ENCODE results near the gene KCNH1. TPM values are rescaled to one million over a fixed set of nuclear protein-coding genes. Genes with fewer than 3 reads are reported as not detected.

The KCNH1 gene
- total and polyA plus RNA-seq, 10 of the 15 experiments (the other 5 are each of a cell fraction or from before 2014, with no cell fraction given) = 0.02 to 0.04 (median 0.04) TPM; not detected in 7

DNA sequence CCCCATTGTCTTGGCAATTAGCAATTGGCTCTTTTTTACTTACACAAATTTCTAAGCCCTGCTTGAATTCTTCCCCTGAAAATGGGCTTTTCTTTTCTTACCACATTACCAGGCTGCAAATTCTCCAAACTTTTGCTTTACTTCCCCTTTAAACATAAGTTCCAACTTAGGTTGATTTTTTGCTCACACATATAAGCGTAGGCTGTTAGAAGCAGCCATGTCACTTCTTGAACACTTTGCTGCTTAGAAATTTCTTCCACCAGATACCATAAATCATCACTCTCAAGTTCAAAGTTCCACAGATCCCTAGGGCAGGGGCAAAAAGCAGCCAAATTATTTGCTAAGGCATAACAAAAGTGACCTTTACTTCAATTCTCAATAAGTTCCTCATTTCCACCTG is 35.4 kb upstream of the KCNH1 start:
- H2AFZ ChIP-seq (ENCODE audit: control insufficient read depth, low read depth, low read length) = no peak overlapping the region
- ChIA-PET RAD21 (ENCODE audit: unreplicated experiment) (no interaction called here), CTCF (no interaction called here), SMC1A (ENCODE audit: uncharacterized antibody, unreplicated experiment) (no interaction called here), POLR2A (no interaction called here)
- no peaks in the 10 kb centered on the region for H3K79me2 ChIP-seq (ENCODE audit: control insufficient read depth, insufficient read depth, low read length)
- DNase-seq (ENCODE audit: low read depth, low spot score) (no peak), FAIRE-seq (no peak), ATAC-seq (no peak)
- no peaks in the 10 kb centered on the region for H3K4me1 ChIP-seq (ENCODE audit: control insufficient read depth, insufficient read depth, low read length)
- no peak overlapping the region for H3K27ac ChIP-seq (ENCODE audit: control insufficient read depth, insufficient read depth)
- in situ Hi-C loops (cut with MboI) = no loop called here
- no peaks in the 10 kb centered on the region for H3K27me3 ChIP-seq (replicated peaks in 1 of 2; ENCODE audit: control insufficient read depth in 2 of 2, insufficient read depth in 2 of 2, low read length in 1 of 2)
- no peaks in the 10 kb centered on the region for H3K36me3 ChIP-seq (ENCODE audit: control insufficient read depth in 2 of 2, insufficient read depth in 2 of 2, low read length in 1 of 2)
- intact Hi-C loops (cut with micrococcal nuclease; ENCODE audit: unreplicated experiment) = no loop called here
- TF ChIP-seq MYC (IDR thresholded peaks at IDR 0.05; ENCODE audit: insufficient read depth, insufficient read length, insufficient replicate concordance, low read length, severe bottlenecking) = no peak
- TF ChIP-seq, protein P1, sequence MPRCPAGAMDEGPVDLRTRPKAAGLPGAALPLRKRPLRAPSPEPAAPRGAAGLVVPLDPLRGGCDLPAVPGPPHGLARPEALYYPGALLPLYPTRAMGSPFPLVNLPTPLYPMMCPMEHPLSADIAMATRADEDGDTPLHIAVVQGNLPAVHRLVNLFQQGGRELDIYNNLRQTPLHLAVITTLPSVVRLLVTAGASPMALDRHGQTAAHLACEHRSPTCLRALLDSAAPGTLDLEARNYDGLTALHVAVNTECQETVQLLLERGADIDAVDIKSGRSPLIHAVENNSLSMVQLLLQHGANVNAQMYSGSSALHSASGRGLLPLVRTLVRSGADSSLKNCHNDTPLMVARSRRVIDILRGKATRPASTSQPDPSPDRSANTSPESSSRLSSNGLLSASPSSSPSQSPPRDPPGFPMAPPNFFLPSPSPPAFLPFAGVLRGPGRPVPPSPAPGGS (IDR thresholded peaks at IDR 0.05; ENCODE audit: borderline replicate concordance, insufficient read depth, low read depth, low read length, poor library complexity, severe bottlenecking) = no peak
- no peak for TF ChIP-seq BHLHE40 (IDR thresholded peaks at IDR 0.05; ENCODE audit: borderline replicate concordance in 1 of 2, low read depth in 2 of 2, low read length in 1 of 2)
- TF ChIP-seq, protein P2, sequence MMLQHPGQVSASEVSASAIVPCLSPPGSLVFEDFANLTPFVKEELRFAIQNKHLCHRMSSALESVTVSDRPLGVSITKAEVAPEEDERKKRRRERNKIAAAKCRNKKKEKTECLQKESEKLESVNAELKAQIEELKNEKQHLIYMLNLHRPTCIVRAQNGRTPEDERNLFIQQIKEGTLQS (IDR thresholded peaks at IDR 0.05; ENCODE audit: borderline replicate concordance, extremely low read depth, low read depth, low read length) = no peak
- no peak for TF ChIP-seq CEBPB (IDR thresholded peaks at IDR 0.05; ENCODE audit: borderline replicate concordance in 1 of 2, low read depth in 2 of 2, low read length in 2 of 2)
- no peak for TF ChIP-seq TBL1XR1 (IDR thresholded peaks at IDR 0.05; ENCODE audit: low read depth, low read length)
- 0% methylated on average over 1 of the region's 1 CpG for WGBS (ENCODE audit: insufficient coverage, insufficient replicate concordance, low lambda C conversion rate, missing lambda C conversion rate)
- H3K4me2 ChIP-seq (ENCODE audit: control insufficient read depth, insufficient read depth) = no peak overlapping the region
- no peak overlapping the region for H3K4me3 ChIP-seq
- H4K20me1 ChIP-seq (ENCODE audit: control insufficient read depth, insufficient read depth) = no peaks in the 10 kb centered on the region
- no TSS peak for BruUV-seq (replicated peaks)
- H3K9ac ChIP-seq (ENCODE audit: control insufficient read depth, insufficient read depth, low read length) = no peak overlapping the region
- H3K9me3 ChIP-seq (replicated peaks; ENCODE audit: control insufficient read depth, insufficient read depth, low read length) = peaks cover 3% of the 10 kb centered on the region; the same call in 2 of the 3 replicates

Measured in GM12878 (cell line).